ENCODE data around the gene KCNAB2. TPM values are rescaled to one million over a fixed set of nuclear protein-coding genes. Genes with fewer than 3 reads are reported as not detected.

The KCNAB2 gene
- total and polyA plus RNA-seq, 2 donors (not counting 1 experiment from before 2014, with no cell fraction given) = 90.7 to 143 TPM

GRCh38 chr1:6008084-6008415 lies 37.6 kb upstream of the KCNAB2 start:
- TF ChIP-seq, protein P1, sequence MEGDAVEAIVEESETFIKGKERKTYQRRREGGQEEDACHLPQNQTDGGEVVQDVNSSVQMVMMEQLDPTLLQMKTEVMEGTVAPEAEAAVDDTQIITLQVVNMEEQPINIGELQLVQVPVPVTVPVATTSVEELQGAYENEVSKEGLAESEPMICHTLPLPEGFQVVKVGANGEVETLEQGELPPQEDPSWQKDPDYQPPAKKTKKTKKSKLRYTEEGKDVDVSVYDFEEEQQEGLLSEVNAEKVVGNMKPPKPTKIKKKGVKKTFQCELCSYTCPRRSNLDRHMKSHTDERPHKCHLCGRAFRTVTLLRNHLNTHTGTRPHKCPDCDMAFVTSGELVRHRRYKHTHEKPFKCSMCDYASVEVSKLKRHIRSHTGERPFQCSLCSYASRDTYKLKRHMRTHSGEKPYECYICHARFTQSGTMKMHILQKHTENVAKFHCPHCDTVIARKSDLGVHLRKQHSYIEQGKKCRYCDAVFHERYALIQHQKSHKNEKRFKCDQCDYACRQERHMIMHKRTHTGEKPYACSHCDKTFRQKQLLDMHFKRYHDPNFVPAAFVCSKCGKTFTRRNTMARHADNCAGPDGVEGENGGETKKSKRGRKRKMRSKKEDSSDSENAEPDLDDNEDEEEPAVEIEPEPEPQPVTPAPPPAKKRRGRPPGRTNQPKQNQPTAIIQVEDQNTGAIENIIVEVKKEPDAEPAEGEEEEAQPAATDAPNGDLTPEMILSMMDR (IDR thresholded peaks at IDR 0.05) = no peak
- TF ChIP-seq EZH2 (IDR thresholded peaks at IDR 0.05; ENCODE audit: borderline replicate concordance, insufficient read depth, low read depth, low read length, poor library complexity, severe bottlenecking) = no peak
- Mint-ChIP-seq H3K4me3 (no peak overlapping the region), H3K27me3 (no peaks in the 10 kb centered on the region), H3K4me1 (peaks cover 21% of the 10 kb centered on the region), H3K27ac (no peak overlapping the region), H3K9me3 (ENCODE audit: insufficient read depth) (no peaks in the 10 kb centered on the region)
- Histone ChIP-seq H3K9ac (ENCODE audit: low read length) (no peak overlapping the region), H3K9me3 (ENCODE audit: control extremely low read depth in 1 of 3, control insufficient read depth in 2 of 3, insufficient read depth in 1 of 3, low read length in 2 of 3) (no peaks in the 10 kb centered on the region), H3K27ac (ENCODE audit: low read length in 2 of 2) (no peak overlapping the region), H3K4me2 (replicated peaks; ENCODE audit: low read depth, low read length, poor library complexity, severe bottlenecking) (no peak overlapping the region), H3K27me3 (replicated peaks in 1 of 4; ENCODE audit: control extremely low read depth in 1 of 4, control insufficient read depth in 3 of 4, insufficient read depth in 4 of 4, low read length in 3 of 4) (no peaks in the 10 kb centered on the region), H2AFZ (ENCODE audit: insufficient read depth, low read depth, low read length, poor library complexity, severe bottlenecking) (no peak overlapping the region), H4K20me1 (ENCODE audit: control insufficient read depth, insufficient read depth, low read length, poor library complexity, severe bottlenecking) (peaks cover 20% of the 10 kb centered on the region), H3K4me3 (ENCODE audit: control extremely low read depth in 1 of 5, extremely low read depth in 1 of 5, insufficient read depth in 1 of 5, low read depth in 2 of 5, low read length in 4 of 5) (no peak overlapping the region), H3K79me2 (ENCODE audit: control insufficient read depth, insufficient read depth, low read length) (peaks cover 10% of the 10 kb centered on the region), H3K36me3 (replicated peaks in 1 of 2; ENCODE audit: control extremely low read depth in 1 of 2, control insufficient read depth in 1 of 2, extremely low read depth in 1 of 2, insufficient read depth in 2 of 2, low read length in 1 of 2) (no peaks in the 10 kb centered on the region), H3K4me1 (ENCODE audit: control insufficient read depth in 2 of 2, insufficient read depth in 2 of 2, low read length in 2 of 2) (peaks cover 5% of the 10 kb centered on the region in 2 donors)
- POLR2A ChIA-PET = no interaction called here
- ATAC-seq (ENCODE audit: low read depth) (no peak), DNase-seq (no peak)
- 98% methylated on average over 10 of the region's 11 CpGs for WGBS (ENCODE audit: insufficient coverage)
- intact Hi-C loops (cut with micrococcal nuclease) = no loop called here
- CTCF ChIA-PET = no interaction called here

DNA sequence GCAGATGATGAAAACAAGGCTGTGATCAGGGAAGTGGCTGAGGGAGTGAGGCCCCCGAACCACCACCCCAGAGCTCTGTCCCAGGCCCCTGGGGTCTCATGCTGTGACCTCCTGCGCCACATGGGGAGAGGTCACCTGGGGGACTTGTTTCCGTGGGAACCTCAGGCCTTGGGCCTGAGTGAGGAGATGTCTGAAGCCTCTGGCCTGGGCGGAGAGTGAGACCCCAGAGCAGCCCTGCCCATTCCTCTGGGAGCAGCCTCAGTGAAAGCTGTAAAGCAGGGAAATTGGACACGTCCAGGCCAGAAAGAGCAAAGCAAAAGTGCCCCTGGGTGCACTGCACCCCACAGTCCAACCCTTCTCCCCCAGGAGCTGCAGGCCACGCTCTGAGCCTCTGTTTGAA lies 37.0 kb upstream of the KCNAB2 start:
- Histone ChIP-seq H2AFZ (ENCODE audit: insufficient read depth, low read depth, low read length, poor library complexity, severe bottlenecking) (no peak overlapping the region), H3K9ac (ENCODE audit: low read length) (no peak overlapping the region), H3K4me2 (replicated peaks; ENCODE audit: low read depth, low read length, poor library complexity, severe bottlenecking) (no peak overlapping the region), H3K36me3 (replicated peaks in 1 of 2; ENCODE audit: control extremely low read depth in 1 of 2, control insufficient read depth in 1 of 2, extremely low read depth in 1 of 2, insufficient read depth in 2 of 2, low read length in 1 of 2) (no peaks in the 10 kb centered on the region), H3K4me3 (ENCODE audit: control extremely low read depth in 1 of 5, extremely low read depth in 1 of 5, insufficient read depth in 1 of 5, low read depth in 2 of 5, low read length in 4 of 5) (no peak overlapping the region), H3K27me3 (replicated peaks in 1 of 4; ENCODE audit: control extremely low read depth in 1 of 4, control insufficient read depth in 3 of 4, insufficient read depth in 4 of 4, low read length in 3 of 4) (no peaks in the 10 kb centered on the region), H4K20me1 (ENCODE audit: control insufficient read depth, insufficient read depth, low read length, poor library complexity, severe bottlenecking) (peaks cover 20% of the 10 kb centered on the region), H3K4me1 (ENCODE audit: control insufficient read depth in 2 of 2, insufficient read depth in 2 of 2, low read length in 2 of 2) (peaks cover 6 to 7% of the 10 kb centered on the region in 2 donors), H3K9me3 (ENCODE audit: control extremely low read depth in 1 of 3, control insufficient read depth in 2 of 3, insufficient read depth in 1 of 3, low read length in 2 of 3) (no peaks in the 10 kb centered on the region), H3K79me2 (ENCODE audit: control insufficient read depth, insufficient read depth, low read length) (peaks cover 10% of the 10 kb centered on the region), H3K27ac (ENCODE audit: low read length in 2 of 2) (no peak overlapping the region)
- Mint-ChIP-seq H3K4me3 (no peak overlapping the region), H3K9me3 (ENCODE audit: insufficient read depth) (no peaks in the 10 kb centered on the region), H3K27me3 (no peaks in the 10 kb centered on the region), H3K27ac (no peak overlapping the region), H3K4me1 (peaks cover 26% of the 10 kb centered on the region)
- ChIA-PET POLR2A (no interaction called here), CTCF (no interaction called here)
- ATAC-seq (ENCODE audit: low read depth) (no peak), DNase-seq (no peak)
- TF ChIP-seq EZH2 (IDR thresholded peaks at IDR 0.05; ENCODE audit: borderline replicate concordance, insufficient read depth, low read depth, low read length, poor library complexity, severe bottlenecking) = no peak
- TF ChIP-seq, protein P1 (IDR thresholded peaks at IDR 0.05) = no peak
- intact Hi-C loops (cut with micrococcal nuclease) = no loop called here
- WGBS (ENCODE audit: insufficient coverage) = 83% methylated on average over 6 of the region's 6 CpGs
